AG08395 (cell line): ENCODE data around the gene HNRNPA2B1.
A peak's percentile ranks its signal among the peaks of the same experiment; 100 is the strongest.

Experiments
- DNase-seq: peaks from one replicate; pipeline ENCODE4 v3.0.0; 2012; ENCODE audit warnings: mixed read lengths, low spot score

The HNRNPA2B1 gene

DNA sequence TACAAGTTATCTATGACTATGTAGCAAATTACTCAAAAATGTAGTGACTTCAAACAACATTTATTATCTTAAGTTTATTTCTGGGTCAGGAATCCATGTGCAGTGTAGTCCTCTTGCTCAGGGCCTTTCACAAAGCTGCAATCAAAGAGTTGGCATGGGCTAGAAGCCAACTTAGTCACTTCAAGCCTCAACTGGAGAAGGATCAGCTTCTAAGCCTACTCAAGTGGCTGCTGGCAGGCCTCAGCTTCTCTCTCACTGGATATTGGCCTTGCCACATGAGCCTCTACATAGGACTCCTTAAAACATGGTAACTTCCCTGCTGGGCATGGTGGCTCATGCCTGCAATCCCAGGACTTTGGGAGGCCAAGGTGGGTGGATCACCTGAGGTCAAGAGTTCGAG, 53.5 kb downstream of the HNRNPA2B1 start:
- no peak for DNase-seq

DNA sequence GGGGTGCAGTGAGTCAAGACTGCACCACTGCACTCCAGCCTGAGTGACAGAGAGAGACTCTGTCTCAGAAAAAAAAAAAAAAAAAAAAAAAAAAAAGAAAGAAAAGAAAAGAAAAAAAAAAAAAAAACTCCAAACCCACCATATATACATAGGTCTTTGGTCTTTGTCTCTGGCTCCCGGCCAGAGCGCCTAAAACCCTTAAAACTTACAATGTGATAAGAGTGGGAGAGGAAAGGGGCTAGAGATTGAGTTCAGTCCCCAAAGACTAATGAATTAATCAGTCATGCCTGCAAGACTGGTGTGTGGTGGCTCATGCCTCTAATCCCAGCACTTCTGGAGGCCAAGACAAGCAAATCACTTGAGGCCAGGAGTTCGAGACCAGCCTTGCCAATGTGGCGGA, 55.3 kb downstream of the HNRNPA2B1 start:
- no peak for DNase-seq

DNA sequence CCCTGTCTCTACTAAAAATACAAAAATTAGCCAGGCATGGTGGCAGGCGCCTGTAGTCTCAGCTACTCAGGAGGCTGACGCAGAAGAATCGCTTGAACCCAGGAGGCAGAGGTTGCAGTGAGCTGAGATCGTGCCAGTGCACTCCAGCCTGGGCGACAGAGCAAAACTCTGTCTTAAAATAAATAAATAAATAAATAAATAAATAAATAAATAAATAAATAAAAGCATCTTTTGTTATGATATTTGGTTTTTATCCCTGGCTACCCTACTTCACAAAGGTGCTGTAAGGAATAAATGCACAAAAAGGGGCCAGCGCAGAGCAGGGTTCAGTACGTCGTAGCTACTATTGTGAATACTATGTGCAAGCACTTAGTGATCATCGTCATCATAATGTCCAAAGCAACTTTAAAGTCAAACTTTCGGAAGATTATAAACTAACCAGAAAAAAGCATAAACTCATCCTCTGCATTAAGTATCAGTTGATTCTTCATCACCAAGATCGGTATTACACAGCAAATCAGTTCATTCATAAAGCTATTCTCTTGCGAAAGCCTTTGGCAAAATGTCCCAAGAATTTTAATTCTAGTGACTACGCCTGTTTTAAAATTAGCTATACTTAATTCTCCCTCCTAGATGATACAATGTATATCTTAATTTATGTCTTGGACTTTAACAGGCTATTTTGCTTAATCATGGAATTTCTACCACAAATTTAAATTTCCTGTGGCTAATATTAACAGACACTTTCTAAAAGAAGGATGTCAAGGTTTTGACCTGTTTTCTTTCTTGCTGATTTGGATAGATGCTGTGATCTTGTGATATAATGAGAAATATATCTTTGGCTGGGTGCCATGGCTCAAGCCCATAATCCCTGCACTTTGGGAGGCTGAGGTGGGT, 56.1 kb downstream of the HNRNPA2B1 start:
- DNase-seq, result no peak

DNA sequence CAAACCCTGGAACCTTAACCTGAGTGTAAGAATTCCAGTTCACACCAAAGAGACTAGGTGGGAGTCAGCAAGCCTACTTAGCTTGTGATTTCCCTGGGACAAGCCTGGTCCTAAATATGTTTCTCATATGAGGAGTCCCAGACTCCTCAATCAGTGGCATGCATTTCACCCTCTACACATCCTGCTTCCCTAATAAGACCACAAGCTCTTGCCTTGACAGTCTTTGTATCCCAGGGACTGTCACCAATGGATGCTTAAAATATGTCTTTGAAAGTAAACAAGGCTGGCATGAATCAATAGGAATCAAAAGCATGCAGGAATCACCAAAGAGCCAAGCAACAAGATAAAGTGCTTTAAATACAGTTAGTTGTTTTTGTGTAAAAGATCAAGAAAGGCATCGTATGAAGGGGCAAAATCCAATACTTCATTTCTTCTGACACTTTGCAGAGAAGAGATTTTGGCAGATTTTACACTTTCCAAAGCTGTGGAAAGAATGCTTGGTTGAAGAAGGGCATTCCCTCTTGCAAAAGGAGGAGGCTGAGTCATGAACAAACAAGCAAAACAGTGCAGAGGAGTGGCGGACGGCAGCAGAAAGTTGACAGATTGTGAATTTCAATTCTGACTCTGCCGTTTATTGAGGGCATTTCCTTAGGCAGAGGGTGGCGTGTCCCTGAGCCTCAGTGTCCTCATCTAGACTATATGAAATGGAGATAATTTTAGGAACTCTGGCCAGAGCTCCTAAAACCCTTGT, 57.1 kb downstream of the HNRNPA2B1 start:
- peak; percentile 54 for DNase-seq

DNA sequence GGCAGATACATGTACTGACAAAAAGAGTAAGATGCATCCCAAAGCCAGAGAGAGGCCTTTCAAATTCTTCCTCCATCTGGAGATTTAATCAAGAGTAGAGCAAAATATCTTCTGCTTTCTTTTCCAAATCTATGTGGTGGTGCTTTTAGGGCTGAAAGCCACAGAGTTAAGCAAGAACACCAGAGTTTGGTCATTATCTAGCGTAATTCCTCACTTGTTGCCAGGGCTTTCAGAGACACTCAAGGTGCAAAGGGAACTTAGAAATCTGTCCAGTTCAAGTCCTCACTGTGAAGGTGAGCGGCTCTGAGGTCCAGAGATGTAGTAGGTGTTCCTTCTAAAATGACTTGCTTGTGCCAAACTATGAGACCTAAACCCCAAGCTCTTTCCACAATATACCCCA, 59.5 kb downstream of the HNRNPA2B1 start:
- no peak for DNase-seq

DNA sequence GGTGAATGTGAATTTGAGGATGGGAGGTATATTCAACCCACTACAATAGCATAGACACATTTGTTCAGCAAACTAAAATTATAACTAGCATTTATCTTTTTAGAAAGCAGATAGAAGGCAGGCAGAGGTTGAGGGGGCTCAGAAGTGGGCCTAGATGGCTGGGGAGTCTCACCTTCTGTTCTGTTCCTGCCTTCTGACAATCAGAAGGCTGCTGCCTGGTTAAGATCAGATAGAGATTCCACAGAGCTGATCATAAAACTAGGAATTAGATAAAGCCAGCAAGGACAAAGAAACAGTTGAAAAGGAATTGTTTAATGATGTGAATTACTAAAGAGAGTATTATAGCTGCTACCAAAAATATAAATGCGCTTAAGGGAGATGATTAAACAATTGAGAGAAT, 60.2 kb downstream of the HNRNPA2B1 start:
- DNase-seq, result no peak
